Measurements from ENCODE around the gene NAB1.
A peak's percentile ranks its signal among the peaks of the same experiment; 100 is the strongest.

The NAB1 gene

GRCh38 chr2:190646780-190647522, 1.9 kb upstream of the NAB1 start:
- no peak overlapping the region for H3K4me3 ChIP-seq (replicated peaks; ENCODE audit: low read depth, low read length)
- TF ChIP-seq CTCF (IDR thresholded peaks at IDR 0.05; ENCODE audit: low read length, missing control alignments): no peak

GRCh38 chr2:190648289-190649034, 421 bp upstream of the NAB1 start:
- TF ChIP-seq CTCF (IDR thresholded peaks at IDR 0.05; ENCODE audit: low read length, missing control alignments): no peak
- peak; percentile 94 for DNase-seq (ENCODE audit: low read depth)
- peak overlapping the region; percentile 57 for H3K4me3 ChIP-seq (replicated peaks; ENCODE audit: low read depth, low read length)

More at GRCh38 chr2:190646780-190647522, 1.9 kb upstream of the NAB1 start:
- no peak for DNase-seq (ENCODE audit: low read depth)

- peak; percentile 52 for DNase-seq (ENCODE audit: low read depth)
- peak overlapping the region; percentile 80 for H3K4me3 ChIP-seq (replicated peaks; ENCODE audit: low read depth, low read length)
- no peak for TF ChIP-seq CTCF (IDR thresholded peaks at IDR 0.05; ENCODE audit: low read length, missing control alignments)
Measured at GRCh38 chr2:190649798-190650390, 1.0 kb downstream of the NAB1 start.

- DNase-seq (ENCODE audit: low read depth): no peak
- TF ChIP-seq CTCF (IDR thresholded peaks at IDR 0.05; ENCODE audit: low read length, missing control alignments): no peak
- peak overlapping the region; percentile 80 for H3K4me3 ChIP-seq (replicated peaks; ENCODE audit: low read depth, low read length)
Measured at GRCh38 chr2:190651413-190651812, 2.5 kb downstream of the NAB1 start.

GRCh38 chr2:190653231-190653630, 4.3 kb downstream of the NAB1 start:
- H3K4me3 ChIP-seq (replicated peaks; ENCODE audit: low read depth, low read length): no peak overlapping the region
- DNase-seq (ENCODE audit: low read depth): no peak
- no peak for TF ChIP-seq CTCF (IDR thresholded peaks at IDR 0.05; ENCODE audit: low read length, missing control alignments)

- TF ChIP-seq CTCF (IDR thresholded peaks at IDR 0.05; ENCODE audit: low read length, missing control alignments): no peak
- DNase-seq (ENCODE audit: low read depth): no peak
Measured at GRCh38 chr2:190653931-190654330, 5.0 kb downstream of the NAB1 start.

More at GRCh38 chr2:190653931-190654330, 5.0 kb downstream of the NAB1 start:
- no peak overlapping the region for H3K4me3 ChIP-seq (replicated peaks; ENCODE audit: low read depth, low read length)
